PC-9 (cell line): ENCODE results near the gene GFY.

Source experiments
- EZH2 ChIP-seq: fragments of 200-600 bp; sonication (generic); IDR thresholded peaks from 2 replicates; pipeline ENCODE4 v1.8.0; 2017; ENCODE audit warnings: antibody characterized with exemption, low read depth
- TF ChIP-seq, protein P1 (sequence below): fragments of 200-600 bp; sonication (generic); conservative IDR thresholded peaks from 2 replicates; pipeline ENCODE4 v1.6.1; 2017; ENCODE audit warnings: mixed run types, antibody characterized with exemption, mild to moderate bottlenecking, moderate library complexity

DNA sequence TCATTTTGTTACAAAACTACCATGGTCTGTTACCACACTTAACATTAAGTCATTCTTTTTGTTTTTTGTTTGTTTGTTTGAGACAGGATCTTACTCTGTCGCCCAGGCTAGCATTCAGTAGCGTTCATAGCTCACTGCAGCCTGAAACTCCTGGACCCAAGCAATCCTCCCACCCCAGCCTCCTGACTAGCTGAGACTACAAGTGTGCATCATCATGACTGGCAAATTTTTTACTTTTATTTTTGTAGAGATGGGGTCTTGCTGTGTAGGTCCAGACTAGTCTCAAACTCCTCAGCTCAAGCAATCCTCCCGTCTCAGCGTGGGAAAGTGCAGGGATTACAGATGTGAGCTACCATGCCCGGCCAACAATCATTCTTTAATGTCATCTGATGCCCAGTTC, 31.1 kb downstream of the GFY start:
- TF ChIP-seq, protein P1, sequence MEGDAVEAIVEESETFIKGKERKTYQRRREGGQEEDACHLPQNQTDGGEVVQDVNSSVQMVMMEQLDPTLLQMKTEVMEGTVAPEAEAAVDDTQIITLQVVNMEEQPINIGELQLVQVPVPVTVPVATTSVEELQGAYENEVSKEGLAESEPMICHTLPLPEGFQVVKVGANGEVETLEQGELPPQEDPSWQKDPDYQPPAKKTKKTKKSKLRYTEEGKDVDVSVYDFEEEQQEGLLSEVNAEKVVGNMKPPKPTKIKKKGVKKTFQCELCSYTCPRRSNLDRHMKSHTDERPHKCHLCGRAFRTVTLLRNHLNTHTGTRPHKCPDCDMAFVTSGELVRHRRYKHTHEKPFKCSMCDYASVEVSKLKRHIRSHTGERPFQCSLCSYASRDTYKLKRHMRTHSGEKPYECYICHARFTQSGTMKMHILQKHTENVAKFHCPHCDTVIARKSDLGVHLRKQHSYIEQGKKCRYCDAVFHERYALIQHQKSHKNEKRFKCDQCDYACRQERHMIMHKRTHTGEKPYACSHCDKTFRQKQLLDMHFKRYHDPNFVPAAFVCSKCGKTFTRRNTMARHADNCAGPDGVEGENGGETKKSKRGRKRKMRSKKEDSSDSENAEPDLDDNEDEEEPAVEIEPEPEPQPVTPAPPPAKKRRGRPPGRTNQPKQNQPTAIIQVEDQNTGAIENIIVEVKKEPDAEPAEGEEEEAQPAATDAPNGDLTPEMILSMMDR: no peak
- TF ChIP-seq EZH2: no peak
